ENCODE measurements around the gene FSTL4. TPM values are rescaled to one million over a fixed set of nuclear protein-coding genes. Genes with fewer than 3 reads are reported as not detected.

Gene FSTL4
- total RNA-seq, 1 donor from 2014 or later = 14.3 TPM

- no peak for TF ChIP-seq CTCF (IDR thresholded peaks at IDR 0.05; ENCODE audit: unreplicated experiment)
- no peaks in the 10 kb centered on the region for H3K27me3 Mint-ChIP-seq (ENCODE audit: low read depth)
- H3K36me3 Mint-ChIP-seq = no peaks in the 10 kb centered on the region
- H3K4me3 Mint-ChIP-seq = no peak overlapping the region
- no peak overlapping the region for H3K27ac Mint-ChIP-seq
- no peaks in the 10 kb centered on the region for H3K9me3 Mint-ChIP-seq
- DNase-seq (ENCODE audit: low spot score in 2 of 2, unreplicated experiment in 2 of 2) = no peak
- H3K4me1 Mint-ChIP-seq = peaks cover 7% of the 10 kb centered on the region
Measured at GRCh38 chr5:133509742-133510079, 102.6 kb downstream of the FSTL4 start.

- no peak for TF ChIP-seq CTCF (IDR thresholded peaks at IDR 0.05; ENCODE audit: unreplicated experiment)
- Mint-ChIP-seq H3K4me3 (no peak overlapping the region), H3K27me3 (ENCODE audit: low read depth) (no peaks in the 10 kb centered on the region), H3K9me3 (no peaks in the 10 kb centered on the region), H3K27ac (no peak overlapping the region), H3K4me1 (peaks cover 7% of the 10 kb centered on the region), H3K36me3 (no peaks in the 10 kb centered on the region)
- DNase-seq (ENCODE audit: low spot score in 2 of 2, unreplicated experiment in 2 of 2) = no peak
Measured at GRCh38 chr5:133508845-133509741, 103.2 kb downstream of the FSTL4 start.

GRCh38 chr5:133508331-133508730, 104.0 kb downstream of the FSTL4 start:
- Mint-ChIP-seq H3K9me3 (no peaks in the 10 kb centered on the region), H3K36me3 (no peaks in the 10 kb centered on the region), H3K27ac (no peak overlapping the region), H3K4me3 (no peak overlapping the region), H3K27me3 (ENCODE audit: low read depth) (no peaks in the 10 kb centered on the region), H3K4me1 (peaks cover 7% of the 10 kb centered on the region)
- no peak for TF ChIP-seq CTCF (IDR thresholded peaks at IDR 0.05; ENCODE audit: unreplicated experiment)
- no peak for DNase-seq (ENCODE audit: low spot score in 2 of 2, unreplicated experiment in 2 of 2)

GRCh38 chr5:133506181-133506580, 106.2 kb downstream of the FSTL4 start:
- no peak for TF ChIP-seq CTCF (IDR thresholded peaks at IDR 0.05; ENCODE audit: unreplicated experiment)
- DNase-seq (ENCODE audit: low spot score in 2 of 2, unreplicated experiment in 2 of 2) = no peak
- Mint-ChIP-seq H3K4me3 (no peak overlapping the region), H3K27ac (no peak overlapping the region), H3K9me3 (no peaks in the 10 kb centered on the region), H3K4me1 (peaks cover 7% of the 10 kb centered on the region), H3K36me3 (no peaks in the 10 kb centered on the region), H3K27me3 (ENCODE audit: low read depth) (no peaks in the 10 kb centered on the region)

GRCh38 chr5:133503511-133503910, 108.8 kb downstream of the FSTL4 start:
- TF ChIP-seq CTCF (IDR thresholded peaks at IDR 0.05; ENCODE audit: unreplicated experiment) = no peak

More at GRCh38 chr5:133503511-133503910, 108.8 kb downstream of the FSTL4 start:
- DNase-seq (ENCODE audit: low spot score in 2 of 2, unreplicated experiment in 2 of 2) = no peak
- no peak overlapping the region for H3K27ac Mint-ChIP-seq
- H3K4me3 Mint-ChIP-seq = no peak overlapping the region
- no peaks in the 10 kb centered on the region for H3K36me3 Mint-ChIP-seq
- no peaks in the 10 kb centered on the region for H3K27me3 Mint-ChIP-seq (ENCODE audit: low read depth)
- H3K4me1 Mint-ChIP-seq = peaks cover 4% of the 10 kb centered on the region
- no peaks in the 10 kb centered on the region for H3K9me3 Mint-ChIP-seq
